ENCODE data around the gene FSHR.

- TF ChIP-seq RARB (CRISPR knock-in tag; IDR thresholded peaks at IDR 0.05) = no peak
- no peak for TF ChIP-seq ZFP3 (CRISPR knock-in tag; IDR thresholded peaks at IDR 0.05)
- no peak for TF ChIP-seq CREB5 (CRISPR knock-in tag; IDR thresholded peaks at IDR 0.05; ENCODE audit: low read depth)
- no peak for TF ChIP-seq GLIS3 (CRISPR knock-in tag; IDR thresholded peaks at IDR 0.05)
- no peak for TF ChIP-seq CSRNP3 (CRISPR knock-in tag; IDR thresholded peaks at IDR 0.05)
- TF ChIP-seq, protein P1, sequence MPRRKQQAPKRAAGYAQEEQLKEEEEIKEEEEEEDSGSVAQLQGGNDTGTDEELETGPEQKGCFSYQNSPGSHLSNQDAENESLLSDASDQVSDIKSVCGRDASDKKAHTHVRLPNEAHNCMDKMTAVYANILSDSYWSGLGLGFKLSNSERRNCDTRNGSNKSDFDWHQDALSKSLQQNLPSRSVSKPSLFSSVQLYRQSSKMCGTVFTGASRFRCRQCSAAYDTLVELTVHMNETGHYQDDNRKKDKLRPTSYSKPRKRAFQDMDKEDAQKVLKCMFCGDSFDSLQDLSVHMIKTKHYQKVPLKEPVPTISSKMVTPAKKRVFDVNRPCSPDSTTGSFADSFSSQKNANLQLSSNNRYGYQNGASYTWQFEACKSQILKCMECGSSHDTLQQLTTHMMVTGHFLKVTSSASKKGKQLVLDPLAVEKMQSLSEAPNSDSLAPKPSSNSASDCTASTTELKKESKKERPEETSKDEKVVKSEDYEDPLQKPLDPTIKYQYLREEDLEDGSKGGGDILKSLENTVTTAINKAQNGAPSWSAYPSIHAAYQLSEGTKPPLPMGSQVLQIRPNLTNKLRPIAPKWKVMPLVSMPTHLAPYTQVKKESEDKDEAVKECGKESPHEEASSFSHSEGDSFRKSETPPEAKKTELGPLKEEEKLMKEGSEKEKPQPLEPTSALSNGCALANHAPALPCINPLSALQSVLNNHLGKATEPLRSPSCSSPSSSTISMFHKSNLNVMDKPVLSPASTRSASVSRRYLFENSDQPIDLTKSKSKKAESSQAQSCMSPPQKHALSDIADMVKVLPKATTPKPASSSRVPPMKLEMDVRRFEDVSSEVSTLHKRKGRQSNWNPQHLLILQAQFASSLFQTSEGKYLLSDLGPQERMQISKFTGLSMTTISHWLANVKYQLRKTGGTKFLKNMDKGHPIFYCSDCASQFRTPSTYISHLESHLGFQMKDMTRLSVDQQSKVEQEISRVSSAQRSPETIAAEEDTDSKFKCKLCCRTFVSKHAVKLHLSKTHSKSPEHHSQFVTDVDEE (CRISPR knock-in tag; IDR thresholded peaks at IDR 0.05) = no peak
- TF ChIP-seq SNAI2 (CRISPR knock-in tag; IDR thresholded peaks at IDR 0.05) = no peak
- no peak for TF ChIP-seq ZFP30 (CRISPR knock-in tag; IDR thresholded peaks at IDR 0.05)
Measured at GRCh38 chr2:49194701-49195100, 40.4 kb upstream of the FSHR start.

Measured in SK-N-SH treated with all-trans-retinoic acid at 6 μM for 48 hours (cell line).